ENCODE measurements around the gene CHGA.

GRCh38 chr14:92973261-92973797 lies 50.4 kb downstream of the CHGA start:
- peak; percentile 97 for TF ChIP-seq CTCF (conservative IDR thresholded peaks at IDR 0.05)
- no peak for TF ChIP-seq ZFX (IDR thresholded peaks at IDR 0.05)
